Epithelial cell of esophagus (primary cell): ENCODE measurements around the gene CASKIN2.

Experiments used
- DNase-seq: peaks from one replicate; pipeline ENCODE4 v3.0.0; 2010; ENCODE audit warnings: low read depth
- H3K4me3 ChIP-seq: 2 replicates; pipeline ENCODE4 v1.5.1; 2011; ENCODE audit warnings: mild to moderate bottlenecking, low read length, control low read depth
- CTCF ChIP-seq: IDR thresholded peaks from 2 replicates; pipeline ENCODE4 v1.5.1; 2011; ENCODE audit warnings: low read depth, mild to moderate bottlenecking, low read length, control low read depth, inconsistent platforms; ENCODE audit not compliant: insufficient read depth; ENCODE audit errors: missing control alignments

The CASKIN2 gene

GRCh38 chr17:75473246-75473645 is 42.1 kb downstream of the CASKIN2 start:
- DNase-seq: no peak
- no peak for TF ChIP-seq CTCF
- H3K4me3 ChIP-seq: no peak overlapping the region

GRCh38 chr17:75472119-75472518 is 43.2 kb downstream of the CASKIN2 start:
- peak; percentile 67 for DNase-seq
- TF ChIP-seq CTCF: no peak
- H3K4me3 ChIP-seq: no peak overlapping the region

GRCh38 chr17:75471207-75471606 is 44.1 kb downstream of the CASKIN2 start:
- TF ChIP-seq CTCF: no peak
- DNase-seq: no peak
- no peak overlapping the region for H3K4me3 ChIP-seq

- TF ChIP-seq CTCF: no peak
- no peak for DNase-seq
- H3K4me3 ChIP-seq: no peak overlapping the region
Measured at GRCh38 chr17:75468779-75469373, 46.5 kb downstream of the CASKIN2 start.

- TF ChIP-seq CTCF: no peak
- H3K4me3 ChIP-seq: no peak overlapping the region
- DNase-seq: no peak
Measured at GRCh38 chr17:75468291-75468754, 47.0 kb downstream of the CASKIN2 start.

- H3K4me3 ChIP-seq: no peak overlapping the region
- no peak for DNase-seq
- TF ChIP-seq CTCF: no peak
Measured at GRCh38 chr17:75465039-75465438, 50.3 kb downstream of the CASKIN2 start.

- no peak for TF ChIP-seq CTCF
- no peak for DNase-seq
- no peak overlapping the region for H3K4me3 ChIP-seq
Measured at GRCh38 chr17:75463603-75464002, 51.7 kb downstream of the CASKIN2 start.
